A673 (cell line): ENCODE measurements around the gene CCDC85A. TPM values are rescaled to one million over a fixed set of nuclear protein-coding genes. Genes with fewer than 3 reads are reported as not detected.

ENCODE experiments used
- BruUV-seq: library from RNA; stranded (reverse); fragments of 400-500 nt; replicated peaks from 2 replicates; lab custom pipeline; 2021; lab: Mats Ljungman, UMichigan
- CTCF ChIA-PET: fragments of 300-600 bp; sonication (Branson Sonifier 250); formaldehyde crosslinking; loops from one replicate; lab custom pipeline; 2022; ENCODE audit warnings: antibody characterized with exemption; lab: Charles Lee
- POLR2A ChIA-PET: fragments of 300-600 bp; sonication (Branson Sonifier 250); formaldehyde crosslinking; loops from one replicate; lab custom pipeline; 2022; ENCODE audit warnings: antibody characterized with exemption; ENCODE audit not compliant: low non-redundant PET; lab: Charles Lee
- DNase-seq: peaks from one replicate; pipeline ENCODE4 v3.0.0-alpha.2; 2015; ENCODE audit warnings: low spot score
- H3K27ac ChIP-seq: fragments of 200-600 bp; sonication (generic); 2 replicates; pipeline ENCODE4 v1.5.1; 2016; ENCODE audit warnings: mixed run types, low read depth, mild to moderate bottlenecking, mixed read lengths, antibody characterized with exemption, low read length; ENCODE audit not compliant: poor library complexity, severe bottlenecking
- H3K27me3 ChIP-seq: fragments of 200-600 bp; sonication (generic); replicated peaks from 2 replicates; pipeline ENCODE4 v1.6.1; 2017; ENCODE audit warnings: mixed run types, low read depth, mild to moderate bottlenecking, mixed read lengths, antibody characterized with exemption, low read length; ENCODE audit not compliant: insufficient read depth, poor library complexity
- H3K36me3 ChIP-seq: fragments of 200-600 bp; sonication (generic); 2 replicates; pipeline ENCODE4 v1.6.1; 2016; ENCODE audit warnings: mixed run types, mild to moderate bottlenecking, mixed read lengths, antibody characterized with exemption, low read length; ENCODE audit not compliant: insufficient read depth, poor library complexity, severe bottlenecking
- H3K4me1 ChIP-seq: fragments of 200-600 bp; sonication (generic); 2 replicates; pipeline ENCODE4 v1.6.1; 2017; ENCODE audit warnings: mixed run types, mild to moderate bottlenecking, mixed read lengths, antibody characterized with exemption, low read length; ENCODE audit not compliant: insufficient read depth, poor library complexity, severe bottlenecking
- H3K4me3 ChIP-seq: fragments of 200-600 bp; sonication (generic); 2 replicates; pipeline ENCODE4 v1.5.1; 2016; ENCODE audit warnings: low read depth, mixed run types, mild to moderate bottlenecking, mixed read lengths, low read length; ENCODE audit not compliant: poor library complexity, severe bottlenecking
- H3K9me3 ChIP-seq: fragments of 200-600 bp; sonication (generic); 2 replicates; pipeline ENCODE4 v1.6.1; 2016; ENCODE audit warnings: mixed run types, low read depth, mild to moderate bottlenecking, mixed read lengths, antibody characterized with exemption, low read length; ENCODE audit not compliant: poor library complexity, severe bottlenecking
- CTCF ChIP-seq: fragments of 300-800, 200-600 bp; sonication (generic); conservative IDR thresholded peaks from 2 replicates; pipeline ENCODE4 v1.5.1; 2017; ENCODE audit warnings: low read depth, mild to moderate bottlenecking, antibody characterized with exemption, low read length, moderate library complexity, mixed read lengths
- EZH2 ChIP-seq: fragments of 200-600 bp; sonication (generic); IDR thresholded peaks from 2 replicates; pipeline ENCODE4 v1.6.1; 2017; ENCODE audit warnings: borderline replicate concordance, low read depth, mild to moderate bottlenecking, mixed read lengths, antibody characterized with exemption, low read length; ENCODE audit not compliant: poor library complexity, severe bottlenecking
- intact Hi-C: fragments of 100-400 bp; cut with micrococcal nuclease; formaldehyde crosslinking; loops from one replicate; pipeline ENCODE4 v1.10.0; 2022; ENCODE audit not compliant: unreplicated experiment
- total RNA-seq: library from RNA; stranded (reverse); gene quantifications from 2 replicates; pipeline ENCODE4 v1.2.3, GENCODE V29; 2021

CCDC85A gene
- total RNA-seq, 1 experiment from 2014 or later: 0.39 TPM

GRCh38 chr2:56147907-56148306 lies 35.9 kb upstream of the CCDC85A start:
- no peak overlapping the region for H3K4me3 ChIP-seq
- POLR2A ChIA-PET: no interaction called here

DNA sequence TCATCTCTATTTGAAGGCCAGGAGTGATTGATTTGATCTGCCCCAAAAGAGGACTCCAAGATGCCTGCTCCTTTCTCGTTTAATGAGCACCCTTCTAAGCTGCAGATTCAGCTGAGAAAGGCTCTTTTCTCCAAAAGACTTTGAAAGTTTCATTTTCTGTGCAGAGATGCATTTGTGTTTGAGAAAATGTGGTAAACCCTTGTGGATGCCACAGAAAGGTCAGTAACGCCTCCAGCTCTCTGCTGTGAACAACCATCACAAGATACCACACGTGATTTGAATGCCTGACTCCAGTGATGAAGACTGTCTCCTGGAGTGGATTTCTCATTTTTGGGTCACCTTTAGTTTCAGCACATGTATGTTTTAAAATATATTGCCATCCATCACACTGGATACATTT lies 35.0 kb upstream of the CCDC85A start:
- CTCF ChIA-PET: no interaction called here
- BruUV-seq: no TSS peak

More at GRCh38 chr2:56147907-56148306, 35.9 kb upstream of the CCDC85A start:
- Histone ChIP-seq H3K27ac (no peak overlapping the region), H3K27me3 (peaks cover 12% of the 10 kb centered on the region), H3K4me1 (no peaks in the 10 kb centered on the region), H3K9me3 (no peaks in the 10 kb centered on the region), H3K36me3 (no peaks in the 10 kb centered on the region)
- no peak for TF ChIP-seq CTCF
- TF ChIP-seq EZH2: no peak
- no TSS peak for BruUV-seq
- CTCF ChIA-PET: no interaction called here
- intact Hi-C loops: no loop called here
- no peak for DNase-seq

GRCh38 chr2:56151841-56152240 lies 31.9 kb upstream of the CCDC85A start:
- intact Hi-C loops: no loop called here
- H3K9me3 ChIP-seq: no peaks in the 10 kb centered on the region
- no peaks in the 10 kb centered on the region for H3K36me3 ChIP-seq
- no peaks in the 10 kb centered on the region for H3K4me1 ChIP-seq
- ChIA-PET CTCF (no interaction called here), POLR2A (no interaction called here)
- no peak for TF ChIP-seq EZH2
- TF ChIP-seq CTCF: no peak
- no TSS peak for BruUV-seq
- DNase-seq: no peak
- H3K4me3 ChIP-seq: no peak overlapping the region
- peaks cover 27% of the 10 kb centered on the region for H3K27me3 ChIP-seq
- H3K27ac ChIP-seq: no peak overlapping the region

More for the DNA sequence above, 35.0 kb upstream of the CCDC85A start:
- H3K27me3 ChIP-seq: peaks cover 20% of the 10 kb centered on the region
- H3K27ac ChIP-seq: no peak overlapping the region
- no peaks in the 10 kb centered on the region for H3K4me1 ChIP-seq
- no peaks in the 10 kb centered on the region for H3K9me3 ChIP-seq
- no peak overlapping the region for H3K4me3 ChIP-seq
- POLR2A ChIA-PET: no interaction called here
- no peaks in the 10 kb centered on the region for H3K36me3 ChIP-seq
- no peak for DNase-seq
- intact Hi-C loops: no loop called here
- no peak for TF ChIP-seq CTCF
- no peak for TF ChIP-seq EZH2
